Small intestine (tissue), 7 donors: ENCODE data around the gene TCP11L1. TPM values are rescaled to one million over a fixed set of nuclear protein-coding genes. Genes with fewer than 3 reads are reported as not detected.
"Not testable (repeated sequence)": the region's sequence is repeated elsewhere in the genome, so short reads cannot be mapped to it uniquely, and the experiment has no call there.

Source experiments
- DNase-seq, 2 donors: peaks; one replicate each; pipeline versions ENCODE4 v3.0.0 to v3.0.0-alpha.2; 2013
- FAIRE-seq: peaks from 2 replicates; lab custom pipeline; 2012; peaks lifted over from hg19 to GRCh38; lab: Jason Lieb, UNC
- H3K27ac ChIP-seq, 3 donors: one replicate each; pipeline ENCODE4 v1.5.1; 2013; ENCODE audit warnings: low read length in 2 of 3, mild to moderate bottlenecking in 2 of 3, control low read depth in 1 of 3, inconsistent platforms in 1 of 3, low read depth in 1 of 3, moderate library complexity in 1 of 3
- H3K27me3 ChIP-seq, 3 donors: one replicate each; pipeline ENCODE4 v1.6.1; 2013; ENCODE audit warnings: low read length in 3 of 3, inconsistent platforms in 1 of 3; ENCODE audit not compliant: control insufficient read depth in 3 of 3, insufficient read depth in 3 of 3
- H3K36me3 ChIP-seq, 3 donors: one replicate each; pipeline ENCODE4 v1.6.1; 2013; ENCODE audit warnings: low read length in 3 of 3, inconsistent platforms in 1 of 3, low read depth in 1 of 3, mild to moderate bottlenecking in 1 of 3, moderate library complexity in 1 of 3; ENCODE audit not compliant: control insufficient read depth in 3 of 3, insufficient read depth in 2 of 3
- H3K4me1 ChIP-seq, 3 donors: one replicate each; pipeline ENCODE4 v1.6.1; 2013; ENCODE audit warnings: low read length in 2 of 3, inconsistent platforms in 1 of 3, low read depth in 1 of 3, mild to moderate bottlenecking in 1 of 3, moderate library complexity in 1 of 3; ENCODE audit not compliant: control insufficient read depth in 3 of 3, insufficient read depth in 2 of 3
- H3K4me3 ChIP-seq, 3 donors: one replicate each; pipeline ENCODE4 v1.5.1; 2013; ENCODE audit warnings: low read length in 3 of 3, control low read depth in 1 of 3, inconsistent platforms in 1 of 3, low read depth in 1 of 3, mild to moderate bottlenecking in 1 of 3, moderate library complexity in 1 of 3
- H3K9me3 ChIP-seq, 2 donors: one replicate each; pipeline ENCODE4 v1.6.1; 2013; ENCODE audit warnings: low read depth in 1 of 2, low read length in 1 of 2; ENCODE audit not compliant: control insufficient read depth in 2 of 2, insufficient read depth in 1 of 2
- WGBS, 3 donors: extraction: QIAGEN DNeasy Blood & Tissue Kit; methylation state at CpG; one replicate each; pipeline ENCODE4 v1.1.7; 2013; 5-methylcytosine and 5-hydroxymethylcytosine counted together
- polyA plus RNA-seq, 4 donors: library from polyadenylated mRNA; stranded (reverse) in 3 of 4; unstranded in 1 of 4; fragments of 200-250 nt in 3 of 4; fragments of 120-200 nt in 1 of 4; gene quantifications; one replicate each; pipeline versions ENCODE4 v1.2.1 to v1.2.3, GENCODE V29; 2013
- donor health status: healthy with polysubstance abuse.
- donor health status: control.
- donor health status: control.
- donor health status: Bipolar disorder and iron deficiency.
- donor health status: healthy.

Gene TCP11L1
- polyA plus RNA-seq, 4 donors = 5.4 to 13.9 (median 10.5) TPM

DNA sequence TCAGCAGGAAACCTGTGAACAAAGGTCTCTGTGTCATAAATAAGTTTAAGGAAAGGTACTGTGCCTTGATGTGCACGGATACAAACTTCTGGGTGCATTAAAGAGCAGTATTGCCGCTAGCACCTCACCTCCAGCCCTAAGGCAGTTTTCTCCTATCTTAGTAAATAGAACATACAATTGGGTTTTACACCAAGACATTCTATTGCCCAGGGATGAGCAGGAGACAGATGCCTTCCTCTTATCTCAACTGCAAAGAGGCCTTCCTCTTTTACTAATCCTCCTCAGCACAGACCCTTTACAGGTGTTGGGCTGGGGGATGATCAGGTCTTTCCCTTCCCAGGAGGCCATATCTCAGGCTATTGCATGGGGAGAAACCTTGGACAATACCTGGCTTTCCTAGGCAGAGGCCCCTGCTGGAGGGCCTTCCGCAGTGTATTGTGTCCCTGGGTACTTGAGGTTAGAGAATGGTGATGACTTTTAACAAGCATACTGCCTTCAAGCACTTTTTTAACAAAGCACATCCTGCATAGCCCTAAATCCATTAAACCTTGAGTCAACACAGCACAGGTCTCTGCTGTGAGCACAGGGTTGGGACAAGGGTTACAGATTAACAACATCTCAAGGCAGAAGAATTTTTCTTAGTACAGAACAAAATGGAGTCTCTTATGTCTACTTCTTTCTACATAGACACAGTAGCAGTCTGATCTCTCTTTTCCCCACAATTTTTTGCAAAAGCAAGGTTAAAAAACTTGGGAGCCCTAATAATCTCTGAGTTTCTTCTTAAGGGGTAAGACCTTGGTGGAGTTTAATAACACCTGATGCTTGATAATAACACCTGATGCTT is 10.4 kb downstream of the TCP11L1 start:
- H3K9me3 ChIP-seq, H3K4me3 ChIP-seq, FAIRE-seq, H3K27ac ChIP-seq, H3K27me3 ChIP-seq: not testable (repeated sequence)
- 62 to 81% (median 73%) methylated on average over 3 of the region's 3 CpGs for WGBS, 3 donors
- Histone ChIP-seq H3K36me3 (peaks cover 2 to 13% (median 10%) of the 10 kb centered on the region in 3 donors), H3K4me1 (peaks cover 0 to 13% (median 6%) of the 10 kb centered on the region in 3 donors)
- DNase-seq = peak; percentile 34 to 49

DNA sequence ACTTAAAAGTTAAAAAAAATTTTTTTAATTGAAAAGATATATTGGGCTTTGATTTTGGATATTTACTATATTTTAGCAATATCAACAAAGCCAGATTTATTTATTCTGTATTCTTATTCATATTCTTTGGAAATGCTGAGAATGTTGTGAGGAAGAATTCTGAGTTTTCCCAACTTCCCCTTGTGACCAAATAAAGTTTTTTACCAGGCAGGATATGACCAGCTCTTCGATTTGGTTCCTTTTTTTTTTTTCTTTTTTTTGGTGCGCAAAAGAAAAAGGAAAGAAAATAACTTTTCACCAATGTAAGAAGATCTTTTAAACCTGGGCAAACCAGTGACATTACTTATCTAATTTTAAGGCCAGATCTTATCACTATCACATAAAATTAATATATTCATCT is 12.9 kb downstream of the TCP11L1 start:
- Histone ChIP-seq H3K9me3 (no peaks in the 10 kb centered on the region), H3K27ac (no peak overlapping the region), H3K27me3 (no peaks in the 10 kb centered on the region), H3K4me1 (peaks cover 0 to 13% (median 2%) of the 10 kb centered on the region in 3 donors), H3K36me3 (peaks cover 4 to 17% (median 6%) of the 10 kb centered on the region in 3 donors), H3K4me3 (no peak overlapping the region)
- DNase-seq = no peak
- WGBS, 3 donors = 67 to 100% (median 93%) methylated on average over 2 of the region's 2 CpGs
- no peak for FAIRE-seq

DNA sequence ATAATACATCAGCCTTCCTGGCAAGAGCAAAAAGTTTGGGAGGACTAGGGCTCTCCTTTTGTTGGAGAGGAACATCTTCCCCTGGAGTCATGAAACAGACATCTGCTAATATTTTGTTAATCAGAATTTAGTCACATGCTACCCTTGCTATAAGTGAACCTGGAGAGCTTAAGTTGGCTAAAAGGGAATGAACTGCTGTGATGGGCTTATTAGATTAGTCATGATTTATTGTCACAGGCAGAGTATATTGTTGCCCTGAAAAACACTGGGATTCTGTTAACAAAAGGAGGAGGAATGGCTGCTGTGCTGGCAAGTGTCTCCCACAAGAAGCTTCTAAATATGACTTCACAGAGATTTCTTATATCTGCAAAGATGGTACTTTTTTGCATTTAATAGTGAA is 16.0 kb downstream of the TCP11L1 start:
- Histone ChIP-seq H3K27me3 (no peaks in the 10 kb centered on the region), H3K4me1 (peaks cover 0 to 4% (median 0%) of the 10 kb centered on the region in 3 donors), H3K36me3 (peaks cover 19% of the 10 kb centered on the region in 3 donors), H3K9me3 (no peaks in the 10 kb centered on the region), H3K4me3 (no peak overlapping the region), H3K27ac (no peak overlapping the region)
- FAIRE-seq (no peak), DNase-seq (no peak)

DNA sequence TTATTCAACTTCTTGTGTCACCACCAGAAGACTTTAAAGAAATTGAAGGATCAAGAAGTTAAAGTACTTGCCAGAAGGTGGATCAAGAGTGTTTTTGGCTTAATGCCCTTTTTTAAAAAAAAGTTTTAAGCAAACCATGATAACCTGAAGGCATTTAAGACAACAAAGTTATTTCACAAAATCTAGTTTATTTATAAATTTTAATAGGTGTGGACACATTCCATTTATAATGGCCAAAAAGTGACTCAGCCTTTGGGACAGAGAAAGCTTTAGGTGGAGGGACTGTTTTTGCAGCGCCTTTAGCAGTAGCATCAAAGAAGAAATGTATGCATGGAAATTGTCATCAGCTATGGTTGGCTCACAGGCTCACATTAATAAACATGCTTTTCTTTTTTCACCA is 17.9 kb downstream of the TCP11L1 start:
- H3K9me3 ChIP-seq = no peaks in the 10 kb centered on the region
- 92 to 100% (median 99%) methylated on average over 1 of the region's 1 CpG for WGBS, 3 donors
- peaks cover 0 to 11% (median 5%) of the 10 kb centered on the region in 3 donors for H3K4me1 ChIP-seq
- H3K36me3 ChIP-seq = peaks cover 16 to 27% (median 20%) of the 10 kb centered on the region in 3 donors
- no peaks in the 10 kb centered on the region for H3K27me3 ChIP-seq
- DNase-seq = no peak
- H3K27ac ChIP-seq = no peak overlapping the region
- FAIRE-seq = no peak
- no peak overlapping the region for H3K4me3 ChIP-seq

DNA sequence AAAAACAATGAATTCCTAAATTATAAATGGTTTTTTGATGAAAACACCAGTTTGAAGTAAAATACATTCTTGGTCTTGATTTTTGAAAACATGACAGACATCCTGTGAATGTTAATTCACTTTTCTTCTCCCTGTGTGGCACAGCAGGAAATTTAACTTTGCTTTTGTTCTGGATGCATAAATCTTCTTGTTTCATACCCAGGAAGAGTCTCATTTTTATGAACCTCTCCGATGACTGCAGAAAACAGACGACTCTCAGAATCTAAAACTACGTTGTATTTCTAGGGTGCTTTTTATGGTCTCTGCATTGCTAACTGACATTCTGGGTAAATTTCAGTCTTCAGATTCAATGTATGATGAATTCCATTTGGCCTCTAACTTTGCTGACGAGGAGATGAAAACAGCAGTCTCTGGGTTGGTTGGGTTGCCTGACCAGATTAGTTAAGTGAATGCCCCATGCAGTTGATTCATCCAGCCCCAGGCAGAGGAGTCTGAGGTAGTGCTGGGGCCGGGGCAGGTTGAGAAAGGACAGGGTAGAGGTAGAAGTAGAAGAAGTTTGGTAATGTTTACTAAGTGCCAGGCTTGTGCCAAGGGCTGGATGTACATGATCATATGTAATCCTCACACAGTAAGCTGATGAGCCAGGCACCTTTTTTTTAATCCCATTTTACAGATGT is 20.1 kb downstream of the TCP11L1 start:
- Histone ChIP-seq H3K27ac (no peak overlapping the region), H3K9me3 (no peaks in the 10 kb centered on the region), H3K36me3 (peaks cover 17 to 34% (median 19%) of the 10 kb centered on the region in 3 donors), H3K4me3 (no peak overlapping the region), H3K27me3 (no peaks in the 10 kb centered on the region), H3K4me1 (peaks cover 0 to 11% (median 5%) of the 10 kb centered on the region in 3 donors)
- no peak for FAIRE-seq
- WGBS, 3 donors = 89 to 94% (median 90%) methylated on average over 5 of the region's 5 CpGs
- DNase-seq = no peak

DNA sequence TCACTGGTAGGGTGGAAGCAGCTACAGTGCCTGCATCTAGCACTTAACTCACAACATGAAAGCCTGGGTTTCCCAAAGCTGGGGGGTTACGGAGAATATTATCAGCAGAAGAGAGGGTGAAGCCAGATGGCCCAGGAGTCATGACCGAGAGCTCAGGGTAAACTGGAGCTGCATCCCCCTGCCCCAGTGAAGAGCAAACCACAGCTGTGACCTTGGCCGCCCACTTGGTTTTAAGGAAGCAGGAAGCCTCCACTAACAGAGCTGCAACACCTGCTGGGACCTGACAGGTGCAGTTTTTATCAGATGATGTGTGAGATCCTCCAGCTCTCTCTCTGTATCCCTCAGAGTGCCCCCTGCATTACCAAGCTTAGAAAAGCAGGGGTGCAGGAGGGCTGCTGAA is 20.9 kb downstream of the TCP11L1 start:
- no peak for FAIRE-seq
- DNase-seq = peak in 1 of 2 donors; percentile 13
- peaks cover 0 to 11% (median 7%) of the 10 kb centered on the region in 3 donors for H3K4me1 ChIP-seq
- no peaks in the 10 kb centered on the region for H3K27me3 ChIP-seq
- peaks cover 11 to 40% (median 16%) of the 10 kb centered on the region in 3 donors for H3K36me3 ChIP-seq
- H3K4me3 ChIP-seq = no peak overlapping the region
- 64 to 76% (median 71%) methylated on average over 3 of the region's 3 CpGs for WGBS, 3 donors
- H3K27ac ChIP-seq = peak overlapping the region in 2 of 3 donors; percentile 58 to 62
- H3K9me3 ChIP-seq = no peaks in the 10 kb centered on the region

DNA sequence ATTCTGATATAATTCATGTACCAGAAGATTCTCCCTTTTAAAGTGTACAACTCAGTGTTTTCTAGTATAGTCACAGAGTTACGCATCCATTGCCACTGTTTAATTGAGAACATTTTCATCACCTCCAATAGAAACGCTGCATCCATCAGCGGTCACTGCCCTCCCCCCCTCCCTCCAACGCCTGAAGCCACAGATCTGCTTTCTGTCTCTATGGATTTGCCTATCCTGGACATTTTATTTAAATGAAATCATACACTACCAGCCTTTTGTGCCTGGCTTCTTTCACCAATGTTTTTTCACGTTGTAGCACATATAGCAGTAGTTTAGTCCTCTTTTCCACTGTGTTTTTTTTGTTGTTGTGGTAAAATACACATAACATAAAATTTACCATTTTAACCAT is 22.8 kb downstream of the TCP11L1 start:
- FAIRE-seq = no peak
- Histone ChIP-seq H3K9me3 (no peaks in the 10 kb centered on the region), H3K36me3 (peaks cover 6 to 51% (median 14%) of the 10 kb centered on the region in 3 donors), H3K27ac (peak overlapping the region in 1 of 3 donors; percentile 83), H3K27me3 (no peaks in the 10 kb centered on the region), H3K4me1 (peaks cover 0 to 14% (median 7%) of the 10 kb centered on the region in 3 donors), H3K4me3 (no peak overlapping the region)
- 71 to 79% (median 75%) methylated on average over 5 of the region's 5 CpGs for WGBS, 3 donors
- no peak for DNase-seq

DNA sequence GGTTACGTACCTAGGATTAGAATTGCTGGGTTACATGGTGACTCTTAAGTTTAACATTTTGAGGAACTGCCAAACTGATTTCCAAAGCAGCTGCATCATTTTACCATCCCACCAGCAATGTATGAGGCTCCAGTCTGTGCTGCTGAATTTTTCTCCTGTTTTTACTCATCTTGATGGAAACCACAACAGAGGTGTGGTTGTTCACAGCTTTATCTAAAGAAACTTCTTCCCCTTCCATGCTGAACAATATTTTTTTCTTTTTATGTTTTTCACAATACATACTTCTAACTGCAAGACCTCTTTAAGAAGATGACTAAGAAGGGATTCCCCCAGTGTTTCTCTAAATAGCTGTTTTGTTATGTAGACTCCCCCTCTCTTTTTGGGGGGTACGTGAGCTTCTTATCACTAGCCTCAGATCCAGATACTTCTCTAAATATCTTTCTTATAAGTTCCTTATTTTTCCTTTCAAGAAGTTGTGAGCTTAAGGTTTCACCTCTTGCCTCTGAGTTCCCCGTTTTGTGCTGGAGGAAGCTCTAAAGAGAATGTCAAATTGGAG is 24.0 kb downstream of the TCP11L1 start:
- no peak for DNase-seq
- 59 to 89% (median 76%) methylated on average over 3 of the region's 3 CpGs for WGBS, 3 donors
- H3K4me1 ChIP-seq = peaks cover 0 to 19% (median 7%) of the 10 kb centered on the region in 3 donors
- H3K9me3 ChIP-seq = no peaks in the 10 kb centered on the region
- peaks cover 8 to 56% (median 11%) of the 10 kb centered on the region in 3 donors for H3K36me3 ChIP-seq
- no peak for FAIRE-seq
- H3K27me3 ChIP-seq = no peaks in the 10 kb centered on the region
- no peak overlapping the region for H3K27ac ChIP-seq
- no peak overlapping the region for H3K4me3 ChIP-seq
